GM12878 (cell line): ENCODE measurements around the gene HSF5.

Experiments used
- EP300 ChIP-seq, 2 experiments: fragments of 150-350 bp in 1 of 2; IDR thresholded peaks; 2 replicates each; pipeline ENCODE4 v1.6.1; 2011 to 2012; ENCODE audit warnings: low read depth in 2 of 2, low read length in 2 of 2, borderline replicate concordance in 1 of 2, improper control_type of control experiment in 1 of 2, inconsistent platforms in 1 of 2; ENCODE audit not compliant: control insufficient read depth in 1 of 2
- EZH2 ChIP-seq: IDR thresholded peaks from 2 replicates; pipeline ENCODE4 v1.6.1; 2012; ENCODE audit warnings: low read depth, mild to moderate bottlenecking, control low read depth, inconsistent platforms, low read length, borderline replicate concordance; ENCODE audit not compliant: control insufficient read depth
- FOXK2 ChIP-seq: fragments of 450-650 bp; IDR thresholded peaks from 2 replicates; pipeline ENCODE4 v1.6.1; 2017; ENCODE audit warnings: mild to moderate bottlenecking, moderate library complexity
- NFYB ChIP-seq: IDR thresholded peaks from 2 replicates; pipeline ENCODE4 v1.6.1; 2011; ENCODE audit warnings: low read depth, mild to moderate bottlenecking, low read length, improper control_type of control experiment, moderate library complexity; ENCODE audit not compliant: insufficient read depth
- POLR2AphosphoS5 ChIP-seq: IDR thresholded peaks from 2 replicates; pipeline ENCODE4 v1.6.1; 2011; ENCODE audit warnings: mild to moderate bottlenecking, low read length, inconsistent platforms
- TAF1 ChIP-seq: IDR thresholded peaks from 2 replicates; pipeline ENCODE4 v1.6.1; 2011; ENCODE audit warnings: mild to moderate bottlenecking, low read depth, low read length, borderline replicate concordance
- ZNF274 ChIP-seq: IDR thresholded peaks from one replicate; pipeline ENCODE4 v1.8.0; 2011; ENCODE audit not compliant: insufficient read length, insufficient read depth
- TF ChIP-seq, protein P1 (sequence below): IDR thresholded peaks from 2 replicates; pipeline ENCODE4 v1.6.1; 2011; ENCODE audit warnings: low read depth, low read length, improper control_type of control experiment, borderline replicate concordance
- TF ChIP-seq, protein P2 (sequence below), 3 experiments: IDR thresholded peaks in 2 of 3; conservative IDR thresholded peaks in 1 of 3; 2 replicates each; pipeline ENCODE4 v1.5.1; 2011; ENCODE audit warnings: low read depth in 3 of 3, low read length in 3 of 3, mild to moderate bottlenecking in 3 of 3, control low read depth in 2 of 3, moderate library complexity in 2 of 3, inconsistent platforms in 1 of 3, mixed read lengths in 1 of 3; ENCODE audit not compliant: control insufficient read depth in 2 of 3, insufficient read depth in 1 of 3; ENCODE audit errors: extremely low read depth in 1 of 3
- TF ChIP-seq, protein P3 (sequence below): fragments of 450-650 bp; IDR thresholded peaks from 2 replicates; pipeline ENCODE4 v1.6.1; 2018; ENCODE audit warnings: mild to moderate bottlenecking, low read depth, moderate library complexity; ENCODE audit not compliant: partially characterized antibody

DNA sequence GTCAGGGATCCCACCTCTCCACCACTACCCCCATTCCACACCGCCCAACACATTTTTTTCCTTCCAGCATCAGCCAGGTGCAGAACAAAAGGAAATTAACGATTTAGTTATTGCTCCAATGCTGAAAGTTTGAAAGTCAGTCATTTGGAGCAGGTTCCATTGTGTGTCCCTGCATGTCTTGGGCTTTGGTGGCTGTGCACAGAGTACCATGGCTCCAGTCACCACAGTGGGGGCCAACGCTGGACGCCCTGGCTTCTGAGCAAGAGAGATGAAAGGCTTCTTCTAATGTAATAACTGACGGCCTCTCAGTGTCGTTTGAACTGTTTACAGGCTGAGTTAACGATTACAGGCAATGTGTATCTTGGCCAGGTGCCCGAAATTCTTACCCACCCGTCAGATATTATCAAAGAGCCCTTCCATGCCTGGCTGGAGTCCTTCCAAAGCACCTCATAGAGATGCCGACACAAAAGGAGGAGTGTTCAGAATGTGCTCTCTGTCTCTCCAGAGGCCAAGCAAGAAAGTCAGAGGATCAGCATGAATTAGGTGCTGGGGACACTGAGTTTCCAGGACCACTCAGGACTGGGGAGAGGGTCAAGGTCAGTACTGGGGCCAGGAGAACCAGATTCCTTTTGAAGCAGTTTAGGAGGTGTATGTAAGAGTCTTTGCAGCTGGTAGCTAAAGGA, 96.8 kb downstream of the HSF5 start:
- TF ChIP-seq, protein P1, sequence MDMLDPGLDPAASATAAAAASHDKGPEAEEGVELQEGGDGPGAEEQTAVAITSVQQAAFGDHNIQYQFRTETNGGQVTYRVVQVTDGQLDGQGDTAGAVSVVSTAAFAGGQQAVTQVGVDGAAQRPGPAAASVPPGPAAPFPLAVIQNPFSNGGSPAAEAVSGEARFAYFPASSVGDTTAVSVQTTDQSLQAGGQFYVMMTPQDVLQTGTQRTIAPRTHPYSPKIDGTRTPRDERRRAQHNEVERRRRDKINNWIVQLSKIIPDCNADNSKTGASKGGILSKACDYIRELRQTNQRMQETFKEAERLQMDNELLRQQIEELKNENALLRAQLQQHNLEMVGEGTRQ: no peak
- TF ChIP-seq, protein P2, sequence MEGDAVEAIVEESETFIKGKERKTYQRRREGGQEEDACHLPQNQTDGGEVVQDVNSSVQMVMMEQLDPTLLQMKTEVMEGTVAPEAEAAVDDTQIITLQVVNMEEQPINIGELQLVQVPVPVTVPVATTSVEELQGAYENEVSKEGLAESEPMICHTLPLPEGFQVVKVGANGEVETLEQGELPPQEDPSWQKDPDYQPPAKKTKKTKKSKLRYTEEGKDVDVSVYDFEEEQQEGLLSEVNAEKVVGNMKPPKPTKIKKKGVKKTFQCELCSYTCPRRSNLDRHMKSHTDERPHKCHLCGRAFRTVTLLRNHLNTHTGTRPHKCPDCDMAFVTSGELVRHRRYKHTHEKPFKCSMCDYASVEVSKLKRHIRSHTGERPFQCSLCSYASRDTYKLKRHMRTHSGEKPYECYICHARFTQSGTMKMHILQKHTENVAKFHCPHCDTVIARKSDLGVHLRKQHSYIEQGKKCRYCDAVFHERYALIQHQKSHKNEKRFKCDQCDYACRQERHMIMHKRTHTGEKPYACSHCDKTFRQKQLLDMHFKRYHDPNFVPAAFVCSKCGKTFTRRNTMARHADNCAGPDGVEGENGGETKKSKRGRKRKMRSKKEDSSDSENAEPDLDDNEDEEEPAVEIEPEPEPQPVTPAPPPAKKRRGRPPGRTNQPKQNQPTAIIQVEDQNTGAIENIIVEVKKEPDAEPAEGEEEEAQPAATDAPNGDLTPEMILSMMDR (IDR thresholded peaks at IDR 0.05 in 2 of 3, conservative IDR thresholded peaks at IDR 0.05 in 1 of 3; ENCODE audit: control insufficient read depth in 2 of 3, extremely low read depth in 1 of 3, insufficient read depth in 1 of 3, low read depth in 3 of 3, low read length in 3 of 3): no peak
- TF ChIP-seq TAF1: no peak
- TF ChIP-seq FOXK2: no peak
- TF ChIP-seq EP300 (IDR thresholded peaks at IDR 0.05; ENCODE audit: borderline replicate concordance in 1 of 2, control insufficient read depth in 1 of 2, low read depth in 2 of 2, low read length in 2 of 2): no peak
- TF ChIP-seq, protein P3, sequence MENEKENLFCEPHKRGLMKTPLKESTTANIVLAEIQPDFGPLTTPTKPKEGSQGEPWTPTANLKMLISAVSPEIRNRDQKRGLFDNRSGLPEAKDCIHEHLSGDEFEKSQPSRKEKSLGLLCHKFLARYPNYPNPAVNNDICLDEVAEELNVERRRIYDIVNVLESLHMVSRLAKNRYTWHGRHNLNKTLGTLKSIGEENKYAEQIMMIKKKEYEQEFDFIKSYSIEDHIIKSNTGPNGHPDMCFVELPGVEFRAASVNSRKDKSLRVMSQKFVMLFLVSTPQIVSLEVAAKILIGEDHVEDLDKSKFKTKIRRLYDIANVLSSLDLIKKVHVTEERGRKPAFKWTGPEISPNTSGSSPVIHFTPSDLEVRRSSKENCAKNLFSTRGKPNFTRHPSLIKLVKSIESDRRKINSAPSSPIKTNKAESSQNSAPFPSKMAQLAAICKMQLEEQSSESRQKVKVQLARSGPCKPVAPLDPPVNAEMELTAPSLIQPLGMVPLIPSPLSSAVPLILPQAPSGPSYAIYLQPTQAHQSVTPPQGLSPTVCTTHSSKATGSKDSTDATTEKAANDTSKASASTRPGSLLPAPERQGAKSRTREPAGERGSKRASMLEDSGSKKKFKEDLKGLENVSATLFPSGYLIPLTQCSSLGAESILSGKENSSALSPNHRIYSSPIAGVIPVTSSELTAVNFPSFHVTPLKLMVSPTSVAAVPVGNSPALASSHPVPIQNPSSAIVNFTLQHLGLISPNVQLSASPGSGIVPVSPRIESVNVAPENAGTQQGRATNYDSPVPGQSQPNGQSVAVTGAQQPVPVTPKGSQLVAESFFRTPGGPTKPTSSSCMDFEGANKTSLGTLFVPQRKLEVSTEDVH: no peak
- TF ChIP-seq NFYB: no peak
- no peak for TF ChIP-seq POLR2AphosphoS5
- TF ChIP-seq EZH2: no peak
- TF ChIP-seq ZNF274: no peak
